Karpas-422 (cell line): ENCODE data around the gene NFIX. TPM values are rescaled to one million over a fixed set of nuclear protein-coding genes. Genes with fewer than 3 reads are reported as not detected.

ENCODE experiments used
- DNase-seq: peaks from one replicate; pipeline ENCODE4 v3.0.0-alpha.2; 2015
- H2AFZ ChIP-seq: fragments of 200-600 bp; sonication (generic); 2 replicates; pipeline ENCODE4 v1.6.1; 2014; ENCODE audit warnings: antibody characterized with exemption, low read length, mixed read lengths
- H3K27ac ChIP-seq: fragments of 200-600 bp; sonication (generic); 2 replicates; pipeline ENCODE4 v1.5.1; 2014; ENCODE audit warnings: mild to moderate bottlenecking, low read length, moderate library complexity
- H3K27me3 ChIP-seq: fragments of 200-600 bp; sonication (generic); 2 replicates; pipeline ENCODE4 v1.6.1; 2014; ENCODE audit warnings: low read length, mixed read lengths
- H3K36me3 ChIP-seq: fragments of 200-600 bp; sonication (generic); 2 replicates; pipeline ENCODE4 v1.6.1; 2014; ENCODE audit warnings: low read length, mixed read lengths; ENCODE audit not compliant: insufficient read depth
- H3K4me1 ChIP-seq: fragments of 200-600 bp; sonication (generic); 2 replicates; pipeline ENCODE4 v1.6.1; 2014; ENCODE audit warnings: mild to moderate bottlenecking, low read length, mixed read lengths
- H3K4me2 ChIP-seq: fragments of 200-600 bp; sonication (generic); 2 replicates; pipeline ENCODE4 v1.6.1; 2014; ENCODE audit warnings: low read length, low read depth, mild to moderate bottlenecking; ENCODE audit not compliant: poor library complexity, severe bottlenecking
- H3K4me3 ChIP-seq: fragments of 200-600 bp; sonication (generic); 2 replicates; pipeline ENCODE4 v1.5.1; 2014; ENCODE audit warnings: mild to moderate bottlenecking, antibody characterized with exemption, low read length, mixed read lengths
- H3K79me2 ChIP-seq: fragments of 200-600 bp; sonication (generic); 2 replicates; pipeline ENCODE4 v1.6.1; 2014; ENCODE audit warnings: mild to moderate bottlenecking, low read length, mixed read lengths
- H3K9ac ChIP-seq: fragments of 200-600 bp; sonication (generic); 2 replicates; pipeline ENCODE4 v1.6.0; 2014; ENCODE audit warnings: low read length
- H3K9me2 ChIP-seq: fragments of 200-600 bp; sonication (generic), shearing (Covaris generic); replicated peaks from 2 replicates; pipeline ENCODE4 v1.6.0; 2014; ENCODE audit warnings: mild to moderate bottlenecking, low read length, moderate library complexity; ENCODE audit not compliant: insufficient read depth
- H3K9me3 ChIP-seq: fragments of 300-700, 200-600 bp; sonication (generic); 2 replicates; pipeline ENCODE4 v1.6.1; 2014; ENCODE audit warnings: low read length, mixed read lengths
- H4K20me1 ChIP-seq: fragments of 200-600 bp; sonication (generic); 2 replicates; pipeline ENCODE4 v1.6.1; 2014; ENCODE audit warnings: mild to moderate bottlenecking, antibody characterized with exemption, low read length, low read depth; ENCODE audit not compliant: insufficient read depth
- total RNA-seq: library from RNA; depleted of rRNA; stranded (reverse); fragments of >200 nt; shearing (Covaris generic); gene quantifications from 2 replicates; pipeline ENCODE4 v1.2.3, GENCODE V29; 2014; ENCODE audit warnings: low replicate concordance

NFIX gene
- total RNA-seq, 1 experiment from 2014 or later, result 0.04 TPM

DNA sequence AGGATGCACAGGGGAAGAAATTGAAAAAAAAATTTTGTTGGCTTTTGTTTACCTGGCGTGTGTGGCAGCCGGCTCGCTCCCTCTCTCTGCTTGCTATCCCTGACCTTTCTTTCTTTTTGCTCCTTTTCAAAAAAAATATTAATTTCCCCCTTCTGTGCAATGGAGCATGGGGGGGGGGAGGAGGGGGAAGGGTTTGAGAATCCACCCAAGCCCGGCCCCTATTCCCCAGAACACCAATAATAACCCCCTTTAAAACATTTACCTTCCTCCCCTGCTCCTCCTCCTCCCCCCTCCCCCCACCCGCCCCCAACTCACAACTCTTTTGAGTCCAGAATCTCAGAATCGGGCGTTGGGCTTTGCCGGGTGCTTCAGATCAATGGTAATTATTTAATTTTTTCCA, 28.4 kb downstream of the NFIX start:
- H3K9ac ChIP-seq, result no peak overlapping the region
- no peaks in the 10 kb centered on the region for H3K79me2 ChIP-seq
- H3K9me2 ChIP-seq, result no peaks in the 10 kb centered on the region
- H3K27me3 ChIP-seq, result no peaks in the 10 kb centered on the region
- H3K4me3 ChIP-seq, result no peak overlapping the region
- H3K27ac ChIP-seq, result no peak overlapping the region
- H3K4me1 ChIP-seq, result no peaks in the 10 kb centered on the region
- H3K4me2 ChIP-seq, result no peak overlapping the region
- no peaks in the 10 kb centered on the region for H4K20me1 ChIP-seq
- no peak for DNase-seq
- H3K36me3 ChIP-seq, result no peaks in the 10 kb centered on the region
- H3K9me3 ChIP-seq, result no peaks in the 10 kb centered on the region
- no peak overlapping the region for H2AFZ ChIP-seq

DNA sequence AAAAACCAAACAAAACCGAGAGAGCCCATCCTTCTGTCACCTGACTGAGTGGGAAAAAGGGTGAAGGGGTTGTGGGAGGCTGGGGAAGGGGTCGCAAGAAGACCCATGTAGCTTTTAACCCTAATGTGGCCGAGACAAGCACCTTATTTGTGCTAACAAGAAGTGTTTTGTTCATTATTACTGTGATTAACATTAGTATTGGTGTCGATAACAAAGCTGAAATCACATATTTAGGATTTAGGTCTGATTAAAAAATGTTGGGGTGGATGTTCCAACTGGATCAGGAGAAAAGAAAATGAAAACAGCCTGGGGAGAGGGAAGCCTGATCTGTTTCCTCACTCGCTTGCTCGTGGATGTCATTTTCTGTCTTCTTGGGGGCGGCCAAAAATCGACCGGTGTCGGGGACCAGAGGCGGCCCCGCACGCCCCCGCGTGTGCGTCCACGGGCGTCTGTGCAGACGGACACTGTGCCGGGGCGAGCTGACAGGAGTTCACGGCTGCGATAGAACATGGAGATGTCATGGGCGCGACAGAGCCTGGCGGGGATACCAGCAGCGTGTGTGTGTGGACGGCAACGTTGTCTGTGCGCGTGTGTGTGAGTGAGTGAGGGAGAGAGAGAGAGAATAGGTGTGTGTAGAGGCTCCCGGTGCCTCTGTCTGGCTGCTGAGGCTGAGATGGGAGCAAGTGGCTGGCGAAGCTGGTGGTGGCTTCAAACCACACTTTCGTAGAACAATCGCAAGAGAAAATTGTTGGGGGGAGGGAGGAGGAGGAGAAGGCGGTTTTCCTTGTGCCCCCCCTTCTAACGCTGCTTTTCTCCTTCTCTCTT, 29.1 kb downstream of the NFIX start:
- Histone ChIP-seq H3K27me3 (no peaks in the 10 kb centered on the region), H3K9me2 (no peaks in the 10 kb centered on the region), H3K79me2 (no peaks in the 10 kb centered on the region), H2AFZ (no peak overlapping the region), H3K36me3 (no peaks in the 10 kb centered on the region), H3K4me3 (no peak overlapping the region), H3K4me2 (no peak overlapping the region), H3K27ac (no peak overlapping the region), H3K4me1 (no peaks in the 10 kb centered on the region), H4K20me1 (no peaks in the 10 kb centered on the region), H3K9me3 (no peaks in the 10 kb centered on the region), H3K9ac (no peak overlapping the region)
- DNase-seq, result no peak

DNA sequence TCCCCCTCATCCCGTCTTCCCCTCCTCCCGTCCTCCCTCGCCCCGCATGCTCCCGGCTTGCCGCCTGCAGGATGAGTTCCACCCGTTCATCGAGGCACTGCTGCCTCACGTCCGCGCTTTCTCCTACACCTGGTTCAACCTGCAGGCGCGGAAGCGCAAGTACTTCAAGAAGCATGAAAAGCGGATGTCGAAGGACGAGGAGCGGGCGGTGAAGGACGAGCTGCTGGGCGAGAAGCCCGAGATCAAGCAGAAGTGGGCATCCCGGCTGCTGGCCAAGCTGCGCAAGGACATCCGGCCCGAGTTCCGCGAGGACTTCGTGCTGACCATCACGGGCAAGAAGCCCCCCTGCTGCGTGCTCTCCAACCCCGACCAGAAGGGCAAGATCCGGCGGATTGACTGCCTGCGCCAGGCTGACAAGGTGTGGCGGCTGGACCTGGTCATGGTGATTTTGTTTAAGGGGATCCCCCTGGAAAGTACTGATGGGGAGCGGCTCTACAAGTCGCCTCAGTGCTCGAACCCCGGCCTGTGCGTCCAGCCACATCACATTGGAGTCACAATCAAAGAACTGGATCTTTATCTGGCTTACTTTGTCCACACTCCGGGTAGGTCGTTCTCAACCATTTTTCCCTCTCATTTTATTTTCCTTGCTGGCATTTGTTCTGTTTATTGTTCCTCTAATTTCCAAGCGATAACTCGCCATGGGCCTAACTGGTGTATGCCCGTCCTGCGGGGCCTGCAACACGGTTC, 29.8 kb downstream of the NFIX start:
- no peak overlapping the region for H3K4me2 ChIP-seq
- H3K9ac ChIP-seq, result no peak overlapping the region
- no peaks in the 10 kb centered on the region for H3K27me3 ChIP-seq
- H3K4me3 ChIP-seq, result no peak overlapping the region
- DNase-seq, result no peak
- H3K27ac ChIP-seq, result no peak overlapping the region
- no peaks in the 10 kb centered on the region for H3K4me1 ChIP-seq
- H4K20me1 ChIP-seq, result no peaks in the 10 kb centered on the region
- H2AFZ ChIP-seq, result no peak overlapping the region
- no peaks in the 10 kb centered on the region for H3K9me2 ChIP-seq
- no peaks in the 10 kb centered on the region for H3K36me3 ChIP-seq
- H3K9me3 ChIP-seq, result no peaks in the 10 kb centered on the region
- H3K79me2 ChIP-seq, result no peaks in the 10 kb centered on the region

DNA sequence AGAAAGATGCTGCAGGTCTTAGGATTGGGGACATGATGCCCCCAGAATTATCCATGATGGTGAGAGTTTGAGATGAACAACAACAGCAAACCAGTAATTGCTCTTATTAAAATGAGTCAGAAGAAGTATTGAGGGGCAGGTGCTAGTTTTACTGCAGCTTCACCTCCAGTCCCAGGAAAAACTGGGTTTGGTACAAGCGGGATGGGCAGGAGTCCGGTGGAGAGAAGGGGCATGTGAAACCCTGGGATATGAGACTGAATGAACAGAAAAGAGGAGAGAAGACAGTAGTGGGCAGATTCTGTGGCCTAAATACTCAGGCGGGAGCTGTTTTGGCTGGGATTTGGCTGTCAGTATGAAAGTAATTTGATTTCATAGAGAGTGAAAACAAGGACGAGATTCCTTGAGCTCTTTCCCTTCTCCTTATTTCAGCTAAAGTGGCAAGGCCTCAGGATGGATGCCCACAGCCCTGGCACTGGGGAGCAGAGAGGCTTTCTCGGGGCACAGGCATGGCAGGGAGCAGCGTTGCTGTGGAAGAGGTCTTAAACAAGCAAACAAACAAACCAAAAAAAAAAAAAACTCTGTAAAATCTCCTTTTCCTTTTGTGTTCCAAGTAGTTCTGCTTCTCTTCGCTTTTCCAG, 30.7 kb downstream of the NFIX start:
- Histone ChIP-seq H3K4me1 (no peaks in the 10 kb centered on the region), H2AFZ (no peak overlapping the region), H3K9ac (no peak overlapping the region), H3K27ac (no peak overlapping the region), H3K4me2 (no peak overlapping the region), H3K36me3 (no peaks in the 10 kb centered on the region), H3K9me3 (no peaks in the 10 kb centered on the region), H3K9me2 (no peaks in the 10 kb centered on the region), H3K79me2 (no peaks in the 10 kb centered on the region), H4K20me1 (no peaks in the 10 kb centered on the region), H3K4me3 (no peak overlapping the region), H3K27me3 (no peaks in the 10 kb centered on the region)
- DNase-seq, result no peak

DNA sequence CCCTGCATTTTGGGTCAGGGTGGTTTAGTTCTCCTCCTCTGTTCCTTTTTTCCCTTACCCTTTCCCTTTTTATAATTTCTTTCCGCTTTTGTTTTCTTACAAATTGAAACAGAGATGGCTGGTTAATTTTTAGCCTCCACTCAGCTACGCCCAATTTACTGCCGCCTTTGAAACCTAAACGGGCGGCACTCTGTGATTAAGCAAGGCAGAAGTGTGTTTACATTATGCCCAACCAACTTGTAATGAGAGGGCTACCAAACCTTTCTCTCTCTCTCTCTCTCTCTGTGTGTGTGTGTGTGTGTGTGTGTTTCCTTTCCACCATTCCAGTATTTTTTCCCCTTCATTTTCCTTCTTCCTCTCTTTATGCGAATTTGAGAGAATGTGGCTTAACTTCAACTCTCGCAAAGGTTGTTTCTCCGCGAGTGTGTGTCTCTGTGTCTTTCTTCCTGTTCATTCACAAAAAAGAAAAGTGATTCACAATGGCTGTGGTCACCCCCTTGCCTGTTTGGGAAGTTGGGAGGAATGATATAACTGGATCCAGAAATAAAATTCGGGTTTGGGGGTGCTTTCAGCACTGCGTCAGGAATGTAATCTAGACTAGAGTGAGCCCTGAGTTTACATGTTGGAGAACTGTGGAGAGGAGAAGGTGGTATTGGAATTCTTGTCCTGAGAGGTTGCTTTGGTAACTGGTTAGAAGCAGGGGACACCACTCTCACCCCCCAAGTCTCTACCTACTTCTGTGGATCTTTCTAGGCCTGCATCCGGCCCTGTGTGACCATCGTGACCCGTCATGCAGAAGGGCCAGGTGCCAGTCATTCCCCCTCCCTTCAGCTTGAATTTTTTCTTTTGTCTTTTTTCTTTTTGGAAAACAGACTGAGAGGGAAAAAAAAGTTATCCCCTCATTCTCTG, 31.4 kb downstream of the NFIX start:
- Histone ChIP-seq H3K27ac (no peak overlapping the region), H2AFZ (no peak overlapping the region), H3K9me3 (no peaks in the 10 kb centered on the region), H3K79me2 (no peaks in the 10 kb centered on the region), H3K4me2 (no peak overlapping the region), H4K20me1 (no peaks in the 10 kb centered on the region), H3K4me3 (no peak overlapping the region), H3K9me2 (no peaks in the 10 kb centered on the region), H3K9ac (no peak overlapping the region), H3K4me1 (no peaks in the 10 kb centered on the region), H3K36me3 (no peaks in the 10 kb centered on the region), H3K27me3 (no peaks in the 10 kb centered on the region)
- no peak for DNase-seq

DNA sequence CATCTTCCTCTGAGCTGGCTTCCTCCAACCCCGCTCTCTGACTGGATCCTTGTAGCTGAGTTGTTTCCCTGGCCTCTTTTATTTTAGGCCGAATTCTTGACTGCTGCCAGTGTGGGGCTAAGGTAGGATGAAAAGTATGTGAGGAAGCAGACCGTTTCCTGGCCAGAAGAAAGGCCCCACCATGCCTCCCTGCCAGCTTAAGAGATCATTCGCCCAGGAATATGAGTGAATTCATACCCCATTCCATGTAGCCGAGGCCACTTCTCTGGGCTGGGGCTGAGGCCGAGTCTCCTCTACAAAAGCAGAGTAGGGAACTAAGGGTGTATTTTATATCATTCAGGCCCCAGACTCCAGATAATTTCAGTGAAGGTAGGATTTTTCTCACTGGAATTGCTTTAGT, 32.3 kb downstream of the NFIX start:
- Histone ChIP-seq H3K9ac (no peak overlapping the region), H3K9me3 (no peaks in the 10 kb centered on the region), H3K4me2 (no peak overlapping the region), H3K36me3 (no peaks in the 10 kb centered on the region), H3K27ac (no peak overlapping the region), H3K9me2 (no peaks in the 10 kb centered on the region), H3K27me3 (no peaks in the 10 kb centered on the region), H4K20me1 (no peaks in the 10 kb centered on the region), H3K79me2 (no peaks in the 10 kb centered on the region), H3K4me1 (no peaks in the 10 kb centered on the region), H2AFZ (no peak overlapping the region), H3K4me3 (no peak overlapping the region)
- DNase-seq, result no peak

DNA sequence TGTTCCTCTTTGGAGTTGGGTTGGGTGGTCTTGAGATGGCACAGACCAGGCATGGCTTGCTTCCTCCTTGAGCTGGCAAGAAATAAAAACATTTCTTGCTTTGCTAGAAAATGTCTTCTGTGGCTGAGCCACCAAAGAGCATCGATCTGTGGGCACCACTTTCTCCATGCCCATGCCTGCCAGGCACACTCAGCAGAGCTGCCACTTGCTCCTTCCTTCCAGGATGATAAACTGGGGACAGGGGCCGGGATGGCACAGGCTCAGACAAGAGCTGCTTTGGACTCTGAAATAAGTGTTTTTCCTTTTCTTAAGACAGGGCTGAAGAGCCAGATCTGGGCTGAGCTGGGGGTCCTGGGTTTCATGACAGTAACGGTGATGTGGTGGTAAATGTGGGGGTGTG, 32.8 kb downstream of the NFIX start:
- Histone ChIP-seq H4K20me1 (no peaks in the 10 kb centered on the region), H3K79me2 (no peaks in the 10 kb centered on the region), H3K27me3 (no peaks in the 10 kb centered on the region), H3K4me3 (no peak overlapping the region), H3K9me2 (no peaks in the 10 kb centered on the region), H3K27ac (no peak overlapping the region), H3K9me3 (no peaks in the 10 kb centered on the region), H3K4me2 (no peak overlapping the region), H3K36me3 (no peaks in the 10 kb centered on the region), H3K4me1 (no peaks in the 10 kb centered on the region), H2AFZ (no peak overlapping the region), H3K9ac (no peak overlapping the region)
- no peak for DNase-seq
